IPS-15b (cell line): ENCODE measurements around the gene RAMP1.
"Not testable (repeated sequence)": the region's sequence is repeated elsewhere in the genome, so short reads cannot be mapped to it uniquely, and the experiment has no call there.

Experiments
- H3K27me3 ChIP-seq: one replicate; pipeline ENCODE4 v1.6.1; 2013; ENCODE audit warnings: low read length; ENCODE audit not compliant: control insufficient read depth, insufficient read depth
- H3K36me3 ChIP-seq: one replicate; pipeline ENCODE4 v1.6.1; 2013; ENCODE audit warnings: low read length; ENCODE audit not compliant: control insufficient read depth, insufficient read depth
- H3K4me1 ChIP-seq: one replicate; pipeline ENCODE4 v1.6.1; 2013; ENCODE audit warnings: mild to moderate bottlenecking, low read length; ENCODE audit not compliant: control insufficient read depth, insufficient read depth
- H3K4me3 ChIP-seq: one replicate; pipeline ENCODE4 v1.5.1; 2013; ENCODE audit warnings: low read depth, low read length
- H3K9ac ChIP-seq: one replicate; pipeline ENCODE4 v1.6.1; 2013; ENCODE audit warnings: low read depth, mild to moderate bottlenecking, low read length
- H3K9me3 ChIP-seq: one replicate; pipeline ENCODE4 v1.6.1; 2013; ENCODE audit warnings: mild to moderate bottlenecking, low read length; ENCODE audit not compliant: control insufficient read depth, insufficient read depth

RAMP1 gene

DNA sequence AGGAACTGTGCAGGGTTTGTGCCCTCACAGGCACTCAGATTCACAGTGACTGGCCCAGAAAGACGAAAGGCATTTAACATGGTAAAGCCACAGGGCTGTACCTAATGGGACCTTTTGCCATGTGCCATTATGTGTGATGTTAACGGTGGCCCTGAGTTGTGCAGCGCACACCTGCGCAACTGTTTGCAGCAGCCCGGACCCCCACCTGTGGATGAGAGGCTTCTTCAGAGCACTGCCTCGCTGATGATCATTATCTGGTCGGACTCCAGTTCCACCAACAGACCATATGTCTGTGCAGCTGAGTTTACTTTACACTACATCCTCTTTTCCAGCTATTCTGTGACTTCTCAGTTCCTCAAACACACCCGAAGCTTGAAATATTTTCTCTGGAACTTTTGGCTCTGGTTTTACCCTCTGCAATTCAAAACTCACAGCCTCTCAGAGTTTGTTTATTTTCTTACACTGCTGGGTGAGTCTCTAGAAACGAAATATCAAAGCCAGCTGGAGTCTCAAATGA, 71.8 kb downstream of the RAMP1 start:
- no peaks in the 10 kb centered on the region for H3K9me3 ChIP-seq
- H3K4me1 ChIP-seq = no peaks in the 10 kb centered on the region
- no peak overlapping the region for H3K4me3 ChIP-seq
- no peaks in the 10 kb centered on the region for H3K27me3 ChIP-seq
- H3K36me3 ChIP-seq = no peaks in the 10 kb centered on the region
- no peak overlapping the region for H3K9ac ChIP-seq

DNA sequence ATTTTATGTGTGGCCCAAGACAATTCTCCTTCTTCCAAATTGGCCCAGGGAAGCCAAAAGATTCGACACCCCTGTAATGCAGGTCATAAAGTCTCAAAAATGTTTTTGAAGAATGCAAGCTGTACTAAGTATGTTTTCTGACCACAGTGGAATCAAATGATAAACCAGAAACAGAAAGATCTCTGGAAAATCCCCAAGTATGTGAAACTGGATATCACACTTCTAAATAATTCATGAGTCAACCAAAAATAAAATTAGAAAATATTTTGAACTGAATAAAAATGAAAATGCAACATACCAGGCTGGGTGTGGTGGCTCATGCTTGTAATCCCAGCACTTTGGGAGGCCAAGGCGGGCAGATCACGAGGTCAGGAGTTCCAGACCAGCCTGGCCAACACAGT, 73.3 kb downstream of the RAMP1 start:
- Histone ChIP-seq H3K36me3 (no peaks in the 10 kb centered on the region), H3K27me3 (no peaks in the 10 kb centered on the region), H3K9me3 (no peaks in the 10 kb centered on the region), H3K4me1 (no peaks in the 10 kb centered on the region), H3K4me3 (no peak overlapping the region), H3K9ac (no peak overlapping the region)

GRCh38 chr2:237934186-237934585, 74.8 kb downstream of the RAMP1 start:
- Histone ChIP-seq H3K9me3 (no peaks in the 10 kb centered on the region), H3K4me3 (no peak overlapping the region), H3K9ac (no peak overlapping the region), H3K27me3 (no peaks in the 10 kb centered on the region), H3K36me3 (no peaks in the 10 kb centered on the region), H3K4me1 (no peaks in the 10 kb centered on the region)

DNA sequence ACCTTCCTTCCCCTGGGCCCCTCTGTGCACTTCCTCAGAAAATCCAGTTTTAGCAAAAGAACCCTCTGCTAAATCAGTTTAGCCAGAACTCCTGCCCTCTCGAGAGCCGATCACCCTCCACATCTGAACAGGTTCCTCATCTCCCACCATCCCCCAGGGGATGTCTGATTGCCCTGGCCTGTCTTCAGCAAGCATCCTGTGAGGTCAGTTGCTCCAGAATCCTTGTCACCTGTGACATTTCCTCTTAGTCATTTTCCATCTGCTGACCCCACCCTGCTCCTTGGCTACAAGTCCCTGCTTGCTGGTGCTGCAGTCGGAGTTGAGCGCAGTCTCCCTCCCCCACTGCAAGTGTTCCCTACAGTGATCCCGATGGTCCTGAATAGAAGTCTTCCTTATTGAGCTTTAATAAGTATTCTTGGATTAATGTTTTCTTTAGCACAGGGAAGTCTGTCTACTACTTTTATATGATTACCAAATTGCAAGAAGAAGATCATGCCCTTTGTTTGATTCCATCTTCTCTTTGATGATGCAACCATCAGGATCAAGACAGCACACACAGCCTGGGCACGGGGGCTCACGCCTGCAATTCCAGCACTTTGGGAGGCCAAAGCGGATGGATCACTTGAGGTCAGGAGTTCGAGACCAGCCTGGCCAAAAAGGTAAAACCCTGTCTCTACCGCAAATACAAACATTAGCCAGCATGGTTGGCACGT, 76.5 kb downstream of the RAMP1 start:
- no peaks in the 10 kb centered on the region for H3K27me3 ChIP-seq
- H3K9me3 ChIP-seq = no peaks in the 10 kb centered on the region
- no peak overlapping the region for H3K9ac ChIP-seq
- H3K36me3 ChIP-seq = no peaks in the 10 kb centered on the region
- no peaks in the 10 kb centered on the region for H3K4me1 ChIP-seq
- no peak overlapping the region for H3K4me3 ChIP-seq

- Histone ChIP-seq H3K36me3 (no peaks in the 10 kb centered on the region), H3K4me3 (no peak overlapping the region), H3K27me3 (no peaks in the 10 kb centered on the region), H3K9me3 (peaks cover 6% of the 10 kb centered on the region), H3K9ac (no peak overlapping the region), H3K4me1 (no peaks in the 10 kb centered on the region)
Measured at GRCh38 chr2:237939251-237939650, 79.8 kb downstream of the RAMP1 start.

GRCh38 chr2:237940828-237941227, 81.4 kb downstream of the RAMP1 start:
- H3K9ac ChIP-seq = no peak overlapping the region
- no peaks in the 10 kb centered on the region for H3K27me3 ChIP-seq
- H3K4me3 ChIP-seq = no peak overlapping the region
- H3K9me3 ChIP-seq = peaks cover 10% of the 10 kb centered on the region
- no peaks in the 10 kb centered on the region for H3K36me3 ChIP-seq
- no peaks in the 10 kb centered on the region for H3K4me1 ChIP-seq

DNA sequence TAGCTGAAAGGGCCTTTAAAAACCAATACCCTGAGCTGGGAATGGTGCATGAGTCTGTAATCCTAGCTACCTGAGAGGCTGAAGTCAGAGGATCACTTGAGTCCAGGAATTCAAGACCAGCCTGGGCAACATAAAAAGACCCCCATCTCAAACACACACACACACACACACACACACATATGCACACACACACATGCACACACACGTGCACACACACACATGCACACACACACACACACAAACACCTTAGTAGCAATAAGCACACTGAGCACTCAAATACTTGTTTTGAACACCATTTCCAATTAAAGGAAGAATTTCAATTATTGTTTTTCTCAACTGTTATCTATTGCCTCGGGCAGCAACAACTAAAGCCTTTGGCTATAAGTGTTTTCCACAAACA, 81.8 kb downstream of the RAMP1 start:
- Histone ChIP-seq H3K9ac (no peak overlapping the region), H3K27me3 (no peaks in the 10 kb centered on the region), H3K9me3 (peaks cover 10% of the 10 kb centered on the region), H3K36me3 (no peaks in the 10 kb centered on the region), H3K4me3 (no peak overlapping the region), H3K4me1 (no peaks in the 10 kb centered on the region)

- H3K9me3 ChIP-seq = peaks cover 10% of the 10 kb centered on the region
- H3K36me3 ChIP-seq = no peaks in the 10 kb centered on the region
- H3K4me3 ChIP-seq = no peak overlapping the region
- no peak overlapping the region for H3K9ac ChIP-seq
- H3K27me3 ChIP-seq = no peaks in the 10 kb centered on the region
- H3K4me1 ChIP-seq = no peaks in the 10 kb centered on the region
Measured at GRCh38 chr2:237942513-237942899, 83.1 kb downstream of the RAMP1 start.

DNA sequence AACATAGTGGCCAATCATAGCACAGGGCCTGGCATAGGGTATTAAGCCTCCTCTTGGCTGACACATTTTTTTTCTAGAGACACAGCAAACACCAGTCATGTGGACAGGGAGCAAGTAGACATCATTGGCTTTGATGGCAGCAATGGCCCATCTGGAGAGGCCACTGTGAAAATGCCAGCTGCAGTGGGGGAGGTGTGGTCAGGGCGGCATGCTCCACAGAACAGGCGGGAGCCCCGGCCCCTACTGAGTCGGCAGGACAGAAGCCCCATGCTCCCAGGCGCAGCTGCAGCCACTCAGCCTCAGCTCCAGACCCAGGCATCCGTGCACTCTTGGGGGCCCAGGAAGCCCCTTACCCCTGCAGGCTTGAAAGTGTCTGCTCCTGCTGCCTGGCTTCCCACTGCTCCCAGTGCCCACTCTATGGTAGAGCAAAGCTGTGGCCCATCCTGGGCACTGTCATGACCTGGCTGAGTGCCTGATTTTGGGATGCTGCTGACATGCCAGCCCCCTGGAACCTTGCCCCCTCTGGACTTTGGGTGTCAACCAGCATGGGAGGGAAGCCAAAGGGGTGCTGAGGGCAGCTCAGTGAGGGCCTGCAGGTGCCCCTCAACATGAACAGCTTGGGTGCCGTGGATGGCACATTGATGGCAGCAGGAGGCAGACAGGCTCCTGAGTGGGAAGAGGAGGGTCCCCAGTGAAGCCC, 84.1 kb downstream of the RAMP1 start:
- H3K36me3 ChIP-seq = no peaks in the 10 kb centered on the region
- no peak overlapping the region for H3K4me3 ChIP-seq
- no peak overlapping the region for H3K9ac ChIP-seq
- H3K27me3 ChIP-seq = no peaks in the 10 kb centered on the region
- peaks cover 10% of the 10 kb centered on the region for H3K9me3 ChIP-seq
- H3K4me1 ChIP-seq = no peaks in the 10 kb centered on the region

- H3K4me3 ChIP-seq = no peak overlapping the region
- no peak overlapping the region for H3K9ac ChIP-seq
- no peaks in the 10 kb centered on the region for H3K27me3 ChIP-seq
- H3K4me1 ChIP-seq = no peaks in the 10 kb centered on the region
- H3K36me3 ChIP-seq = no peaks in the 10 kb centered on the region
- peaks cover 10% of the 10 kb centered on the region for H3K9me3 ChIP-seq
Measured at GRCh38 chr2:237944302-237944701, 84.9 kb downstream of the RAMP1 start.

DNA sequence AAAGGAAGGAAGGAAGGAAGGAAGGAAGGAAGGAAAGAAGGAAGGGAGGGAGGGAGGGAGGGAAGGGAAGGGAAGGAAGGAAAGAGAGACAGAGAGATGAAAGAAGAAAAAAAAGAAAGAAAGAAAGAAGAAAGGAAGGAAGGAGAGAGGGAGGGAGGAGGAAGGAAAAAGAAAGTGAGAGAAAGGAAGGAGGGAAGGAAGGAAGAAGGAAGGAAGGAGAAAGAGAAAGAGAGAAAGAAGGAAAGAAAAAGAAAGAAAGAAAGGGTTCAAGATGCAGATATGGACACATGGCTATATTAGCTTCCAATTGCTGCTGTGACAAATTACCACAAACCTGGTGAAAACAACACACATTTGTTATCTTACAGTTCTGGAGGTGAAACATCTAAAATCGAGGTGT, 87.0 kb downstream of the RAMP1 start:
- H3K9ac ChIP-seq = no peak overlapping the region
- H3K9me3 ChIP-seq = peaks cover 10% of the 10 kb centered on the region
- H3K4me1 ChIP-seq = no peaks in the 10 kb centered on the region
- H3K4me3 ChIP-seq = no peak overlapping the region
- H3K27me3 ChIP-seq = no peaks in the 10 kb centered on the region
- no peaks in the 10 kb centered on the region for H3K36me3 ChIP-seq

- H3K9me3 ChIP-seq, H3K4me1 ChIP-seq, H3K9ac ChIP-seq, H3K36me3 ChIP-seq, H3K4me3 ChIP-seq: not testable (repeated sequence)
- peaks cover 14% of the 10 kb centered on the region for H3K27me3 ChIP-seq
Measured at GRCh38 chr2:237951354-237951753, 91.9 kb downstream of the RAMP1 start.
